Measurements from ENCODE around the gene DR1.
A peak's percentile ranks its signal among the peaks of the same experiment; 100 is the strongest.
"Not testable (repeated sequence)": the region's sequence is repeated elsewhere in the genome, so short reads cannot be mapped to it uniquely, and the experiment has no call there.

DR1 gene

DNA sequence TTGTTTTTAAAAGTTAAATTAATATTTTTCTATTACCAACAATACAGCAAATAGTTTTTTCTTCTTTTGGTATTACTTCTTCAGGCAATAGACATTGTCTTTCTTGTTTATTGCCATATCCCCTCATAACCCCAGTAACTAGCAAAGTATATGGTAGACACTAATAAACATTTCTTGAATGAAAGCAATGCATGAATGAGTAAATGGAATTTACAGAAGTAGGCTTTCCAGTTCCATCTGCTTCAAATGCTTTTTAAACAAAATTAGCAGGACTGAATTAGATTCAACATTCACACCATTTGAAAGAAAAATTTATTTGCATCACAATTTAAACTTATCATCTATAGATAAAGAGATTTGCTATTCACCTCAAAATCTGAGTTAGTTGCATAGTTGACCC is 5.6 kb upstream of the DR1 start:
- DNase-seq (ENCODE audit: low read depth), result no peak

DNA sequence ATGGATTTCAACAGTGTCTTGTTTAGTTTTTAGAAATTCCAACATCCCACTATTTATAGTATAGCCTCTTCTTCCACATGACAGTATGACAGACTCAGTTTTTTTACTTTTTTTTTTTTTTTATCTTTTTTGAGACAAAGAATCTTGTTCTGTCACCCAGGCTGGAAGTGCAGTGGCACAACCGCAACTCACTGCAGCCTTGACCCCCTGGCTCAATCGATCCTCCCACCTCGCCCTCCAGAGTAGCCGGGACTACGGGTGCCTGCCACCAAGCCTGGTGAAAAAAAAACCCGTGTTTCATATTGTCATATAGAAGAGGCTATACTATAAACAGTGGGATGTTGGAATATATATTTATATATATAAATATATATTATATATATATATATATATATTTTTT is 1.2 kb upstream of the DR1 start:
- no peak for DNase-seq (ENCODE audit: low read depth)

DNA sequence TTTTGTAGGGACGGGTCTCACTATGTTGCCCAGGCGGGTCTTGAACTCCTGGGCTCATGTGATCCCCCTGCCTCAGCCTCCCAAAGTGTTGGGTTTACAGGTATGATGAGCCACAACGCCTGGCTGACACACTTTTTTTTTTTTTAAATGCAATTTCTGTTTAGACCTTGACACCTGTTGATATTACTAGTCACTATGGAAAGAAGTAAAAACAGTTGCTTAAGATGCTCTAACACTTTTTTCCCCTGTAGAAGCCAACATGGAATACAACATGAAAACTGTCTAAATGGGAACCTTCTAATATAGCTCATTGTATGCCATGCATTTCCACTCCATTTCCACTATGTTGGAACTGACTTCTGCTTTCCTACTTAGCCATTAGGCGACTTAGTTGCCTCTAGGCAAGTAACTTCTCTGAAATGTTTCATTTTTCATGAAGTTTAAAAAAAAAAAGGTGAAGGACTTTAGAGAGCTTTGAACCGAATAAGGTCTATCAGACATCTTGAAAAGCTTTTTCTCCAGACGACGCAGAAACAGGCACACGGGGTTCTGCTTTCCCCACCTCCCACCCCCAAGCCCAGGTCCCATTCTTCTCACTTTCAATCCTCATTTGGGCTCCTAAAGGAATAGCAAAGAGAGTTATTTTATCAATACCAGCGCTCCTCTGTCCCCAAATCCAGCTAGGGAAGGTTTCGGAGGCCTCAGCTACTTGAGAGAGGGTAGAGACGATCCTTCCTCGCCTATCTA is 648 bp upstream of the DR1 start:
- no peak for DNase-seq (ENCODE audit: low read depth)

DNA sequence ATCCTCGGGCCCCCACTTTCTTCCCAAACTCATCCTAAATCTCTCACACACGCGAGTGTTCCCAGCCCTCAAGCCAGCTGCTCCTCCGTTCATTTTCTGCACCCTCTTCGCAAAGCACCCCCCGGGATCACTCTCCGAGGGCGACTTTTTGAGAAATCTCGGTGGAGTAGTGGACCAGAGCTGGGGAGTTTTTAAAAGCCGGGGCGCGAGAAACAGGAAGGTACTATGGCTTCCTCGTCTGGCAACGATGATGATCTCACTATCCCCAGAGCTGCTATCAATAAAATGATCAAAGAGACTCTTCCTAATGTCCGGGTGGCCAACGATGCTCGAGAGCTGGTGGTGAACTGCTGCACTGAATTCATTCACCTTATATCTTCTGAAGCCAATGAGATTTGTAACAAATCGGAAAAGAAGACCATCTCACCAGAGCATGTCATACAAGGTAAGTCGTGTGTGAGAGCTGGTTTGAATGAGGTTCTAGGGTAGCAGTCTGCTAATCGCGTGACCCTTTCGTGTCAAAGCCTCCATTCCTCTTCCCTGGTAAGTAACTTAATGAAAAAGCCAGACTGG is 800 bp downstream of the DR1 start:
- DNase-seq (ENCODE audit: low read depth), result peak; percentile 11

DNA sequence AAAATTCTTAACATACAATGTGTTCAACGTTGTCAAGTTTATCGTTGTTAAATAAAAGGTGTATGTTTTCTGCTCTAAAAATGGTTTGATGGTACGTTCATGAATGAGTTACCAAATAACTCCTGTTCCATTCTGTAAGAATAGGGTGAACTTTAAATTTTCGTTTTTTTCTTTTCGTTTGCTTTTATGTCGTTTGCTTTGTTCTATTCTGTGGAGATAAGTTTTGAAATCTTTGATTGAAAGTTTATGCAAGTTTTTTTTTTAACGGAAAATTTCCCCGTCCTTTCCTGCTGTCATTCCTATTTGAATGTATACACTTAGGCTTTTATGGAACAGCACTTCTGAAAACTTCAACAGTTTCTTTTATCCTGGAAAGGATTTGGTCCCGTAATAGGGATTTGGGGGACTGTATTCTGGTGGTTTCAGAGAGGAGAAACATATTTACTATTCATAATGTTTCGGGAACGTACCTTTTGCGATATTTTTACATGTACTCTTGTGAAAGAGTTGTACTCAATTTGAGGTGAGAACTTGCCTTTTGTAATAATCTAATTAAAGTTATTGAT is 1.7 kb downstream of the DR1 start:
- no peak for DNase-seq (ENCODE audit: low read depth)

DNA sequence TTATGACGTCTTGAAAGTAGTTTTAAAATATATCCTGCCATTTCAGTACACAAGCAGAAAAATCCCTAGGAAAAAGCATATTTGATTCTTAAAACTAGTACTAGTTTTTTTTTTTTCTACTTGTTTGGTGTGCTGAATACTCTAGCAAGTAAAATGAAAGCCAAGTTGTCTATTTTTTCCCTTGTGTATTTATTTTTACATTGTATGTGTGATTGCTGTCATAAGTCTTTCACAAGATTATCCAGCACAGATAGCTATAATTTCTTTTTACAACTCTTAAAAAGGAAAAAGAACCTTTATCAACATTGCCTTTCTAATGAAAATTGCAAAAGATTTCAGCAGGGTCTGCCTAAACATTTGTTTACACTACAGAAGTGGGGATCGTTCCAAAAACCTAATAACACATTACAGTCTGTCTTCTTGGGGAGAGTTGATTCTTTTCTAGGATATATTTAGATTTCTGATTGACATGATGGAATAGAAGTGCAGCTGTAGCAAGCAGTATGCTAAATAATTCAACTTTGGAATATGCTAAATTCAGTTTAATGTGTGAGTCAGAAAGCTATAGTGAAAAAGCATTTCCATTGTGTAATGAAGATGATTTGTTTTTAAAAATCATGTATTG is 2.5 kb downstream of the DR1 start:
- no peak for DNase-seq (ENCODE audit: low read depth)

DNA sequence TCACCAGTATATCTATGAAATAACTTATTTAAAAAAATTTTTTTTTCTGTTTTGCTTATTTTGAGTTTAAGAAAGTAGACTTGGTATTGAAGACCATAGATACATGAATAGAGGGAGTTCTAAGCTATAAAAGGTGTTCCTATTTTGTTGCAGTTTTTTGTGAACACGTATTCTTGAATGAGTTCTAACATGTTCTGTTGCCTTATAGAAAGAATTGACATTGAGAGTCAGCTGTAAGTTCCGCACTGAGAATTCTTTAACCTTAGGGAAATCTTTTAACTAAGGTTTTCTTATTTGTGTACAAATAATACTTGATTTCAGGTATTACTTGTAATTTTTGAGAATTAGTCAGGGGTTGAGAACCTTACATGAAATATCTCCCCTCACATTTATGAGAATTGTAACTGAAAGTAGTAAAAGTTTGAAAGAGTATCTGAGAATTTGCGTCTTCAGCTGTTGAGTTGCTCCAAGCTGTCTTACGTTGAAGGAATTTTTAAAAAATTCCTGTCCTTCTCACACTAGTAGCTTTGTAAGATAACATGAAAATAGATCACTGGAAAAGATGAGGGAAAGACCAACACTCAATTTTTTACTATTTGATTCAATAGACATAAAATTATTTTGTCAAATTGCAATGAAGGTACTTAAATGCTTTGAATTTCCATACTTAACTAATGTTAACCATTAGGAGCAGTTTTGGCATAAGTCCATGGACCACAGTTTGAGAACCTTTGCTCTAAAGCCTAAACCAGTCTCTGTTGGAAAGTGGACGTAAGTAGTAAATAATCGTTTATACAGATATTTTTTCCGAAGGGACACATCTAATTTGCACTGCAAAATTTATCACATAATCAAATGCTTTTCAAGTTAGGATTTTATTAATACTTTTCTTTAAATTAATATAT is 3.8 kb downstream of the DR1 start:
- DNase-seq (ENCODE audit: low read depth), result no peak

DNA sequence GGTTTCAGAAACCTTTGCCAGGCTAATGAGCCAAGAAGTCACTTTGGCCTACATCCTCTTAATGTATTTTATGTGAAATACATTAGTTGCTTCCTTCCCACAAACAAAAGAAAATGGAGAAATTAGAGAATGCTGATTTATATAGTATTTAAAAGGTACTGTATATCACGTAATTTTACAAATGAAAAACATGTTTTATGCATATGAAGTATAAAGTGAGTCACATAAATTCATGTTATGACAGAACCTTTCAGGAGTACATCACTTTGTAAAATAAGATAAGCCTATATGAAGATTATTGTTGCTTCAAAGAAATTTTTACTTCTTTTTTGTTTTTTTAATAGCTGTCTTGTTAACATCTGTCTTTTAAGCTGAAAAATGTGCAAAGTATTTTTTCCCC is 4.6 kb downstream of the DR1 start:
- DNase-seq (ENCODE audit: low read depth), result no peak

DNA sequence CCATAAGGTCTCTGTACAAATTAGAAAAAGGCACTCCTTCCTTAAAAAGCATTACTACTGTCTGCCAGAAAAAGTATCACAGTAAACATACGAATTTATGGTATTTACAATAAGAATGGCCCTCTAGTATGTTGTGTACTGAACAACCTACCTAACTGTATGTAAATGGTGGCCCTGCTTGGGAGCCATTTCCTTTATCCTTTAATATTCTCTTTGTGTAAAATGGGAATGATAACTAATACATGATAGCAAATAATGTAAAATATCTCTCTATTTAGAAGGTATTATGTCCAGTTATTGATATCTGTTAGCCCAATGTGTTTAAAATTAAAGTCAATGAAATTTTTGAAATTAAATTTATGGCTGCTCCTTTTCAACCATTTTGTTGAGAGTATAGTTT is 5.2 kb downstream of the DR1 start:
- DNase-seq (ENCODE audit: low read depth), result no peak

DNA sequence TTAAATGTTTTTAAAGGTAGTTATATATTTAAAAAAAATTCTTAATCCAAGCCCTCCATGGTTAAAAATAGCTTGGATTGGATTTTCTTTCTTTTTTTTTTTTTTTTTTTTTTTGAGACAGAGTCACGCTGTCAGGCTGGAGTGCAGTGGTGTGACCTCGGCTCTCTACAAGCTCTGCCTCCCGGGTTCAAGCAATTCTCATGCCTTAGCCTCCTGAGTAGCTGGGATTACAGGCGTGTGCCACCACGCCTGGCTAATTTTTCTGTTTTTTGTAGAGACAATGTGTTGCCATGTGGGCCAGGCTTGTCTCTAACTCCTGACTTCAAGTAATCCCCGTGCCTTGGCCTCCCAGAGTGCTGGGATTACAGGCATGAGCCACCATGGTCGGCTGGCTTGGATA is 5.6 kb downstream of the DR1 start:
- DNase-seq (ENCODE audit: low read depth), result not testable (repeated sequence)

DNA sequence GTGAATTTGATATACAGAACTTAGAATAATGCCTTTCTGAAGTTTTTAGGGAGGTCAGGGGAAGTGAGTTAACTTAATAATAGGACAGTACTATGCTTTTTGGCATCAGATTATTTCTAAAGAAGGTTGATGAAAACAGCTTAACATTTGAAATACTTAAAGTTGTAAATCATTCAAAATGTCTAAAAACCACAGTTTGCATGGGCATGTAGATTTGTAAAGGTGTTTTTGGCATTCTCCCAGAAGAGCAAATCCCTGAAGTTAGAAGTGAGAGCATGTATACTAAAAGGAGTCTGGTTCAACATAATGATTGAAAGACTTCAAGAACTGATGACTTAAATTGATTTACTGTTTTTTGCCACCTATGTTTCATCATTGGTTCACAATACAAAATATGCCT is 6.7 kb downstream of the DR1 start:
- no peak for DNase-seq (ENCODE audit: low read depth)

DNA sequence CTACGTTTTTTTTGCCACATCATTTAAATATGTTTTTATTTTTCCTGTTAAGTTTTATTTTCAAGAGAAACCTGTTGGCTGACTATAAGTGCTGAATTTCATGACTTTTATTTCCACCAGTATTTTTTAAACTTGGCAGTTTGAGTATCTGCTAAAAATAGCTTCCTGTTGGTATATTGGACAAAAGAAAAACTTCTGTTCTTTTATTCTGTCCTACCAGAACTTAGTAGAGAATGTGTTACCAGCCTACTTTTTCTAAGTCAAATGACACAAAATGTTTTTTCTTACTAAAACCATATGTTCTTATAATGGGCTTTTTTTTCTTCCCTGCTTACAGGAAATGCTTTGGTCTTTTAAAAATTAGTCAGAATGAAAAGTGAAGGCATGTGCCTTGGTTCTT is 7.6 kb downstream of the DR1 start:
- no peak for DNase-seq (ENCODE audit: low read depth)

DNA sequence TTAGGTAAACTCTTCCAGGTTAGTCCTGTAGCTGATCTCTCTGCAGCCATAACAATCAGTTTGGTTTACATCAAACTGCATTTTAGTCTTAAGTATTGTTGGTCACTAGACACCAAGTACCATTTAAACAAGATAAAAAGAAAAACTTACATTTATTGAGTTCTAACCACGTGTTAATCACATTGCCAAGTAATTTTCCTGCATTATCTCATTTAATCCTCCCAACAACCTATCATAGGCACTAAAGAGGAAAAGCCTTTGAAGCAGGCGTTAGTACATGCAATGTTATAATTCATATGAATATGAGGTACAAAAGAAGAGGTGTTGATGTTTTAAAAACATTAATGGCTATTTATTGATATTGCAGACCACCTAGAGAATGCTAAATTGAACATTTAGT is 9.0 kb downstream of the DR1 start:
- DNase-seq (ENCODE audit: low read depth), result no peak

DNA sequence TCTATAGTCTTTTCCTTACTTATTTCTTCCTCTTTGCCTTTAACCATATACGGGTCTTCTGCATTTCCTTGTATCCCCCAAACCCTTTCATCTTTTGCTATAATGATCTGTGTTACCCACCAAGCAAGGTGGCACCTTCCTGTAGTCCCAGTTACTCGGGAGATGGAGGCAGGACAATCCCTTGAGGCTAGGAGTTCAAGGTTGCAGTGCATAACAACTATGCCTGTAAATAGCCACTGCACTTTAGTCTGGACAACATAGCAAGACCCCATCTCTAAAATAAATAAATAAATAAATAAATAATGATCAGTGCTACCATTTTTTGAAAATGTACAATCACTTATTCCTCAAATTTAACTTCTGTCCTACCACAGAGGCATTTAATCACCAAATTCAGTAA is 11.5 kb downstream of the DR1 start:
- DNase-seq (ENCODE audit: low read depth), result no peak

DNA sequence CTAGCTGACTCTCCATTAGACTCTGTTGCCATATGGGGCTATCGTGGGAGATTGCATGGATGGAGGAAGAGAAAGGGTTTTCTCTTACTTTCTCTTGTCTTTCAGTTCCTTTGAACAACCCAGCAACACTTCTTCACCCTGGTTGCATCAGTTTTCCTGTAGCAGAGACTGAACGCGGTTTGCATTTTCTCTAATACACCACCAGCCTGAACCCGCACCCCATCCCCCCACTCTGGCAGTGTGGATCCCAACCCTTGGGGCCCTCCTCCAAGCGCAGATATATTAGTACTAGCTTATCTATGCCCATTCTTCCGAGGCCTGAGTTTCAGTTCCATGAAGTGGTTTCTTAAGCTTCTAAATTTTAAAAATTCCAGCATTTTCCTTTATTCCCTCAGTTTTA is 12.6 kb downstream of the DR1 start:
- DNase-seq (ENCODE audit: low read depth), result no peak

DNA sequence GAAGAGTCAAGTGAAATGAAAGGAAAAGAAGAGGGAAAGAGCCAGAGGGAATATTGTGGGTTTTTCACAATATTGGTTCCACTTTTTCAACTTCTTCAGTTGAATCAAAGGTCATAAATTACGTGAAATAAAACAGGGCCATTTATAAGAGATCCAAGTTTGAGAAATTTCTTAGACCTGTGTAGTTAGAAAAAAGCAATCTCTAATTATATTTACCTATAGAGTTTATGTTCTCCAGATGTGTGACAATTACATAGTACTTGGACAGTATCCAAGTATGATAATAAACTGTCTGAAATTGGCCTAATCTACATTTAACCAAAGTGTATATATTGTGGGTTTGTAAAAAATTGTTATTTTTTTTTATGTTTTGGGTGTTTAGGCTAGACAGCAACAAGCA is 14.4 kb downstream of the DR1 start:
- DNase-seq (ENCODE audit: low read depth), result no peak

DNA sequence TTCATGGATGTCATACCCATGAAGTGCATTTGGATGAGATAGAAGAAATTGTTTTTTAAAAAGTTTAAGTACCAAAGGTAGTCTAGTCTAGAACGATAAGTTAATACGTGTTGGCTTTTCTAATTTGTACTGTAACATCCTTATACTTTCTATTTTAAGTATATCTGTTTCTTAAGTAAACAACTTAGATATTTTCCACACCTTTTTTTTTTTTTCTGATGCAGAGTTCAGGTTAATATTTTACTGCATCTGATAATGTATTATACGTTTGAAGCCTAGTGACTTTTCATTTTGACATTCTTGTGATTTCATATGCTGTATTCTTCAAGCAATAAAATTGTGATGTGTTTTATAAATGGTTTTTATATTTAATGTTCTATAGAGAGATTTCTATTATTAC is 16.5 kb downstream of the DR1 start:
- DNase-seq (ENCODE audit: low read depth), result no peak

DNA sequence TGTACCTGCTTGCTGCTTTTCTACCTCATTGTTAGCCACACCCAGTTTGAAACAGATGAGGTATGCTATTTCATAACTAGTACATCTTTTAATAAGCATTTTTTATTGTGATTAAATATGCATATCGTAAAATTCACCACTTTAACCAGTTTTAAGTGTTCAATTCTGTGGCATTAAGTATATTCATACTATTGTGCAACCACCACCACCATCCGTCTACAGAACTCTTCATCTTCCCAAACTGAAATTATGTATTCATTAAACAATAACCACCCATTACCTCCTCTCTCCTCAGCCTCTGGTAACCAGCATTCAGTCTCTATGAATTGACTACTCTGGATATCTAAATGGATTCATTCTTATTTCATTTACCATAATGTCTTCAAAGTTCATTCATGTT is 20.1 kb downstream of the DR1 start:
- DNase-seq (ENCODE audit: low read depth), result no peak

DNA sequence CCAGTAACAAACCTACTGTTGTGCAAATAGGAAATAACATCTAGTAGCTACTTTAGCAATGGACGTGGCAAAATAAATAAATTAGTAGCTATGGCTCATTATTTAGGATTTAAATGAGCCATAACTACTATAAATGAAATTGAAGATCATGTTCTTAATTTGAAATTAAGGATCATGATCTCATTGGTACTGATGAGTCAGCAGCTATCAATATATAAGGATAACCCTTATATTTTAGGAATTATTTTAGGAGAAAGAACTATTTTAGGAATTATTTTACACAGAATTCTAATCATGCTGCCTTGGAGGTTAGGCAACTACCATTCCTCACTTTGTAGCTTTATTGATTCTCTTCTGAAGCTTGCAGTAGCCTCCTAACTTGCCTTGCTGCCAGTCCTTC is 24.0 kb downstream of the DR1 start:
- no peak for DNase-seq (ENCODE audit: low read depth)

DNA sequence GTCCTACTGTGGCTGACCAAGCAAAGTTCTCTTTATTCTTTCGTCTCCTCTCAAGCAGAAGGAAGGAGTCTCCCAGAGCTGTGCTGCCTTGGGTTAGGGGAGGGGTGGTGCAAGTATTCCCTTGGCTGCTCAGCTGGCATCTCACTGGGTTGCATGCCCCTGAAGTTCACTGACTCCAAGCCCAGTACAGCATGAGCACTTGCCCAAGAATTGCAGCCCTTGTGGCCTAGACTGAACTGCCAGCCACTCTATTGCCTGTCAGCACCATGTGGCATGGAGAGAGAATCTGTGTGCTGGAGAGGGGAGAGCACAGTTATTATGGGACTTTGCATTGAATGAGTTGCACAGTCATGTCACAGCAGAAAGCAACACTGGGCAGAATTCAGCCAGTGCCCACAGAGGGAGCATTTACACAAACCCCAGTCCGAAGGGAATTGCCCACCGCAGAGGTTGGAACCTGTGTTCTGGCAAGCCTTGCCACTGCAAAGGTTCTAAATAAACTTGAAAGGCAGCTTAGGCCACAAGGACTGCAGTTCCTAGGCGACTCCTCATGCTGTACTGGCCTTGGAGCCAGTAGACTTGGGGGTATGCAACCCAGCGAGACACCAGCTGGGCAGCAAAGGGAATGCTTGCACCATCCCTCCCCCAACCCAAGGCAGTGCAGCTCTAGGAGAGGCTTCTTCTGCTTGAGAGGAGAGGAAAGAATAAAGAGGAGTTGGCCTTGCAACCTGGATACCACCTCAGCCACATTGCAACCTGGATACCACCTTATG is 28.8 kb downstream of the DR1 start:
- DNase-seq (ENCODE audit: low read depth), result no peak

DNA sequence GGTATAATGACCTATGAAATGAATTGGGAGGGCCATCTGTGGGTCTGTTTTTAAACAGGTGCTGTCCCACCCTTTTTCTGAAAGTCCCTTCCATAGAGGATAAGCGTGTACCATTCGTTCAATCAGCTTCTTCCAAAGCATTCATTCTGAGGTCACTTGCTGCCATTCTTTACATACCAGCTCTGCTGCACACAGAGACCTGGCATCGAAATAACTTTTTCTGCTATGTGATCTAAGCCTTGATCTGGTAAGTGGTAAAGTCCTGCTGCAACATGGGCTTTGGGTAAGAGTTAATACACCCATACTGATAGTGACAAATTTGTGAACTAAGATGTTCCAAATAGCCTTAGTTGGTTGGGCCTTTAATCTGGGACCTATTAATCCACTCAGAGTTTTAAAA is 38.9 kb downstream of the DR1 start:
- DNase-seq (ENCODE audit: low read depth), result no peak

DNA sequence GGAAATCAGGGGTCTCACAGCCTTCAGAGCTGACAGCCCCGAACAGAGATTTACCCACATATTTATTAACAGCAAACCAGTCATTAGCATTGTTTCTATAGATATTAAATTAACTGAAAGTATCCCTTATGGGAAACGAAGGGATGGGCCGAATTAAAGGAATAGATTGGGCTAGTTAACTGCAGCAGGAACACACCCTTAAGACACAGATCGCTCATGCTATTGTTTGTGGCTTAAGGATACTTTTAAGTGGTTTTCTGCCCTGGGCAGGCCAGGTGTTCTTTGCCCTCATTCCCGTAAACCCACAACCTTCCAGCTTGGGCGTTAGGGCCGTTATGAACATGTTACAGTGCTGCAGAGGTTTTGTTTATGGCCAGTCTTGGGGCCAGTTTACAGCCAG is 40.6 kb downstream of the DR1 start:
- not testable (repeated sequence) for DNase-seq (ENCODE audit: low read depth)
